ENCODE data around the gene COL3A1. TPM values are rescaled to one million over a fixed set of nuclear protein-coding genes. Genes with fewer than 3 reads are reported as not detected.

COL3A1 gene
- total and polyA plus RNA-seq, 2 experiments from 2014 or later = 0.17 to 0.31 TPM

DNA sequence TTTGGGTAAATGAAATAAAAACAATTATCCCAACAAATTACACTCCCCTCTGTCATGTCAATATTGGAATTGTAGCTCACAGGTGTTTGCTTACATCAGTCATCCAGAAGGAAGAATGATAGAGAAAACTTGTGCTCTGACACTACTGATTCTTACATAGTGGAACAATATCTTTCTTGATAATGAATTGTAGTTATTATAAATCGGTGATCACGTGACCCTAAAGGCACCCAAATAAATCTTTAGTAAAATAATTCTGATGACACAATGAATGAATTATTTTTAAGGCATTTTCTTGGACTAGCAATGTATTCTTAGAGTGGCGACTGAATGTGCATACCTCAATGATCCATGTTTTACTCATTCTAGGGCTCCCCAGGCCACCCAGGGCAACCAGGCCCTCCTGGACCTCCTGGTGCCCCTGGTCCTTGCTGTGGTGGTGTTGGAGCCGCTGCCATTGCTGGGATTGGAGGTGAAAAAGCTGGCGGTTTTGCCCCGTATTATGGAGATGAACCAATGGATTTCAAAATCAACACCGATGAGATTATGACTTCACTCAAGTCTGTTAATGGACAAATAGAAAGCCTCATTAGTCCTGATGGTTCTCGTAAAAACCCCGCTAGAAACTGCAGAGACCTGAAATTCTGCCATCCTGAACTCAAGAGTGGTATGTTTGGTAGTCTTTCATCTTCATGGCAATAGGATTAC, 34.5 kb downstream of the COL3A1 start (continued):
- TF ChIP-seq, protein P1, sequence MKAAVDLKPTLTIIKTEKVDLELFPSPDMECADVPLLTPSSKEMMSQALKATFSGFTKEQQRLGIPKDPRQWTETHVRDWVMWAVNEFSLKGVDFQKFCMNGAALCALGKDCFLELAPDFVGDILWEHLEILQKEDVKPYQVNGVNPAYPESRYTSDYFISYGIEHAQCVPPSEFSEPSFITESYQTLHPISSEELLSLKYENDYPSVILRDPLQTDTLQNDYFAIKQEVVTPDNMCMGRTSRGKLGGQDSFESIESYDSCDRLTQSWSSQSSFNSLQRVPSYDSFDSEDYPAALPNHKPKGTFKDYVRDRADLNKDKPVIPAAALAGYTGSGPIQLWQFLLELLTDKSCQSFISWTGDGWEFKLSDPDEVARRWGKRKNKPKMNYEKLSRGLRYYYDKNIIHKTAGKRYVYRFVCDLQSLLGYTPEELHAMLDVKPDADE (IDR thresholded peaks at IDR 0.05) = no peak
- TF ChIP-seq NANOG (IDR thresholded peaks at IDR 0.05; ENCODE audit: borderline replicate concordance) (no peak), EZH2 (IDR thresholded peaks at IDR 0.05; ENCODE audit: low read depth, unreplicated experiment) (no peak), CTCF (conservative IDR thresholded peaks at IDR 0.05; ENCODE audit: low read depth in 2 of 2) (no peak), CREB1 (CRISPR knock-in tag; IDR thresholded peaks at IDR 0.05; ENCODE audit: low read depth) (no peak), POLR2AphosphoS5 (IDR thresholded peaks at IDR 0.05; ENCODE audit: low read depth) (no peak)

- no peak for DNase-seq (ENCODE audit: low spot score)
- Mint-ChIP-seq H3K9me3 (no peaks in the 10 kb centered on the region), H3K4me3 (no peak overlapping the region), H3K4me1 (peaks cover 7% of the 10 kb centered on the region; the same call in 2 of the 3 replicates), H3K27ac (no peak overlapping the region), H3K27me3 (ENCODE audit: insufficient read depth, low read depth, poor library complexity) (no peaks in the 10 kb centered on the region), H3K36me3 (ENCODE audit: low read depth) (no peaks in the 10 kb centered on the region)
- H3K79me2 ChIP-seq (replicated peaks; ENCODE audit: insufficient read depth) = no peaks in the 10 kb centered on the region
- H3K4me3 ChIP-seq = no peak overlapping the region
- H3F3A ChIP-seq (replicated peaks; ENCODE audit: low read depth) = no peaks in the 10 kb centered on the region
- no peaks in the 10 kb centered on the region for H3K9me2 ChIP-seq (ENCODE audit: insufficient read depth)
- H4K20me1 ChIP-seq (replicated peaks; ENCODE audit: insufficient read depth) = no peaks in the 10 kb centered on the region
- H3K4me1 ChIP-seq (ENCODE audit: insufficient read depth) = peaks cover 5% of the 10 kb centered on the region; the same call in 1 of the 2 replicates
- H3K36me3 ChIP-seq (ENCODE audit: insufficient read depth) = no peaks in the 10 kb centered on the region
- H2AFZ ChIP-seq = no peak overlapping the region
- ATAC-seq = no peak
- H3K27me3 ChIP-seq (ENCODE audit: insufficient read depth) = no peaks in the 10 kb centered on the region
- no peak overlapping the region for H3K27ac ChIP-seq (ENCODE audit: low read depth)
- no peak overlapping the region for H3K4me2 ChIP-seq
- TF ChIP-seq EZH2phosphoT487 (IDR thresholded peaks at IDR 0.05; ENCODE audit: unreplicated experiment) (no peak), ZNF114 (CRISPR knock-in tag; IDR thresholded peaks at IDR 0.05) (no peak), EZH2 (IDR thresholded peaks at IDR 0.05; ENCODE audit: low read depth, unreplicated experiment) (no peak), NANOG (IDR thresholded peaks at IDR 0.05; ENCODE audit: borderline replicate concordance) (no peak), CREB1 (CRISPR knock-in tag; IDR thresholded peaks at IDR 0.05; ENCODE audit: low read depth) (no peak), CTCF (conservative IDR thresholded peaks at IDR 0.05; ENCODE audit: low read depth in 2 of 2) (no peak)
- TF ChIP-seq, protein P1 (IDR thresholded peaks at IDR 0.05) = no peak
- TF ChIP-seq, protein P2, sequence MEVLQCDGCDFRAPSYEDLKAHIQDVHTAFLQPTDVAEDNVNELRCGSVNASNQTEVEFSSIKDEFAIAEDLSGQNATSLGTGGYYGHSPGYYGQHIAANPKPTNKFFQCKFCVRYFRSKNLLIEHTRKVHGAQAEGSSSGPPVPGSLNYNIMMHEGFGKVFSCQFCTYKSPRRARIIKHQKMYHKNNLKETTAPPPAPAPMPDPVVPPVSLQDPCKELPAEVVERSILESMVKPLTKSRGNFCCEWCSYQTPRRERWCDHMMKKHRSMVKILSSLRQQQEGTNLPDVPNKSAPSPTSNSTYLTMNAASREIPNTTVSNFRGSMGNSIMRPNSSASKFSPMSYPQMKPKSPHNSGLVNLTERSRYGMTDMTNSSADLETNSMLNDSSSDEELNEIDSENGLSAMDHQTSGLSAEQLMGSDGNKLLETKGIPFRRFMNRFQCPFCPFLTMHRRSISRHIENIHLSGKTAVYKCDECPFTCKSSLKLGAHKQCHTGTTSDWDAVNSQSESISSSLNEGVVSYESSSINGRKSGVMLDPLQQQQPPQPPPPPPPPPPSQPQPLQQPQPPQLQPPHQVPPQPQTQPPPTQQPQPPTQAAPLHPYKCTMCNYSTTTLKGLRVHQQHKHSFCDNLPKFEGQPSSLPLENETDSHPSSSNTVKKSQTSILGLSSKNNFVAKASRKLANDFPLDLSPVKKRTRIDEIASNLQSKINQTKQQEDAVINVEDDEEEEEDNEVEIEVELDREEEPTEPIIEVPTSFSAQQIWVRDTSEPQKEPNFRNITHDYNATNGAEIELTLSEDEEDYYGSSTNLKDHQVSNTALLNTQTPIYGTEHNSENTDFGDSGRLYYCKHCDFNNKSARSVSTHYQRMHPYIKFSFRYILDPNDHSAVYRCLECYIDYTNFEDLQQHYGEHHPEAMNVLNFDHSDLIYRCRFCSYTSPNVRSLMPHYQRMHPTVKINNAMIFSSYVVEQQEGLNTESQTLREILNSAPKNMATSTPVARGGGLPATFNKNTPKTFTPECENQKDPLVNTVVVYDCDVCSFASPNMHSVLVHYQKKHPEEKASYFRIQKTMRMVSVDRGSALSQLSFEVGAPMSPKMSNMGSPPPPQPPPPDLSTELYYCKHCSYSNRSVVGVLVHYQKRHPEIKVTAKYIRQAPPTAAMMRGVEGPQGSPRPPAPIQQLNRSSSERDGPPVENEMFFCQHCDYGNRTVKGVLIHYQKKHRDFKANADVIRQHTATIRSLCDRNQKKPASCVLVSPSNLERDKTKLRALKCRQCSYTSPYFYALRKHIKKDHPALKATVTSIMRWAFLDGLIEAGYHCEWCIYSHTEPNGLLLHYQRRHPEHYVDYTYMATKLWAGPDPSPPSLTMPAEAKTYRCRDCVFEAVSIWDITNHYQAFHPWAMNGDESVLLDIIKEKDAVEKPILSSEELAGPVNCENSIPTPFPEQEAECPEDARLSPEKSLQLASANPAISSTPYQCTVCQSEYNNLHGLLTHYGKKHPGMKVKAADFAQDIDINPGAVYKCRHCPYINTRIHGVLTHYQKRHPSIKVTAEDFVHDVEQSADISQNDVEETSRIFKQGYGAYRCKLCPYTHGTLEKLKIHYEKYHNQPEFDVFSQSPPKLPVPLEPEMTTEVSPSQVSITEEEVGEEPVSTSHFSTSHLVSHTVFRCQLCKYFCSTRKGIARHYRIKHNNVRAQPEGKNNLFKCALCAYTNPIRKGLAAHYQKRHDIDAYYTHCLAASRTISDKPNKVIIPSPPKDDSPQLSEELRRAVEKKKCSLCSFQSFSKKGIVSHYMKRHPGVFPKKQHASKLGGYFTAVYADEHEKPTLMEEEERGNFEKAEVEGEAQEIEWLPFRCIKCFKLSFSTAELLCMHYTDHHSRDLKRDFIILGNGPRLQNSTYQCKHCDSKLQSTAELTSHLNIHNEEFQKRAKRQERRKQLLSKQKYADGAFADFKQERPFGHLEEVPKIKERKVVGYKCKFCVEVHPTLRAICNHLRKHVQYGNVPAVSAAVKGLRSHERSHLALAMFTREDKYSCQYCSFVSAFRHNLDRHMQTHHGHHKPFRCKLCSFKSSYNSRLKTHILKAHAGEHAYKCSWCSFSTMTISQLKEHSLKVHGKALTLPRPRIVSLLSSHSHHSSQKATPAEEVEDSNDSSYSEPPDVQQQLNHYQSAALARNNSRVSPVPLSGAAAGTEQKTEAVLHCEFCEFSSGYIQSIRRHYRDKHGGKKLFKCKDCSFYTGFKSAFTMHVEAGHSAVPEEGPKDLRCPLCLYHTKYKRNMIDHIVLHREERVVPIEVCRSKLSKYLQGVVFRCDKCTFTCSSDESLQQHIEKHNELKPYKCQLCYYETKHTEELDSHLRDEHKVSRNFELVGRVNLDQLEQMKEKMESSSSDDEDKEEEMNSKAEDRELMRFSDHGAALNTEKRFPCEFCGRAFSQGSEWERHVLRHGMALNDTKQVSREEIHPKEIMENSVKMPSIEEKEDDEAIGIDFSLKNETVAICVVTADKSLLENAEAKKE (CRISPR knock-in tag; IDR thresholded peaks at IDR 0.05) = no peak
These were observed 36.4 kb downstream of the COL3A1 start for GRCh38 chr2:189010536-189010935.
